HG03196 (cell line): ENCODE results near the gene ARHGEF19.
"Not testable (repeated sequence)": the region's sequence is repeated elsewhere in the genome, so short reads cannot be mapped to it uniquely, and the experiment has no call there.

Source experiments
- ATAC-seq: cut with Tn5 transposase; IDR thresholded peaks from one replicate; pipeline ENCODE4 v1.9.1; 2021; ENCODE audit not compliant: unreplicated experiment

ARHGEF19 gene

DNA sequence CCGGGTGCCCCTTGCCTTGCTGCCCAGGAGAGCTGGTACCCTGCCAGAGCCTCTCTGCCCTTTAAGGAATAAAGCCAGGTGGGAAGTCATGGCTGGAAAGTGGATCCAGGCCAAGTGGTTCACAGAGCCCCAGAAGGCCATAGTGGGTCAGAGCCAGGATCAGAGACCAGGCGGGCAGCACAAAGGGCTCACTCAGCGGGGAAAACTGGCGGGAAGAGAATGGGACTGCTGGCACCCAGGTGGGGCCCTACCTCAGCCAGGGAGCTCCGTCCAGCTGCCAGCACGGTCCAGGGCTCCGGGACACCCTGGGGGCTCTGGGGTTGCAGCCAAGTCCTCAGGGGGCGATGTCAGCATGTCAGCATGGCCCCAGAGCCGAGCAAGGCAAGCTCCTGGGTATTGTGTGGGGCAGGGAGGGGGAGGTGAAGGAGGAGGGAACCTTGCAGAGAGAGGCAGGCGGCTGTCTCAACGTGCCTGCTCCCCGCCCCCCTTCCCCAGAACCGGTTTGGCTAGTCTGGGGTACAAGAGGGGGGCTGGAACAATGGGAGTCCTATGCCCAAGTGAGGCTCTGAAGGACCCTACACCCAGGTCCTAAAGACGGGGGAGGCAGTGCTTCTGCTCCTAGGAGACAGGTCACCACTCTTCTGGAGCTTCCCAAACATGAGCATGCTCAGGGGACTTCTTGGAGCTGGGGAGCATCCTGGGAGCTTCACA is at the start of gene ARHGEF19:
Gene ARHGEF19, minus strand, starts transcription at position 402 of the 711 bp plus-strand sequence. CDS start 3,598 bp downstream, outside the sequence.
- no peak for ATAC-seq

DNA sequence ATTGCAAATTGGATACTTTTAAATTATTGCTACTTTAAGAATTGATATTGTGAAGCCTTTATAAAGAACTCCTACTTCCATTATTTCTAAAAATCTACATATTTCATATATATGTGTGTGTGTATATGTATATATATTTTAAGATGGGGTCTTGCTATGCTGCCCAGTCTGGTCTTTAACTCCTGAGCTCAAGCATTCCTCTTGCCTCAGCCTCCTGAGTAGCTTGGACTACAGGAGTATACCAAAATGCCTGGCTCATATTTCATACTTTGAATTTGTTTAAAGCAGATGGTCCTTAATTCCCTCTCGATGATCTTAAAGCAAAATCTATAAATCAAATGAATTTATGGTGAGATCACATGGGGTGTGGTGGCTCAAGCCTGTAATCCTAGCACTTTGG is 49.6 kb upstream of the ARHGEF19 start:
- ATAC-seq, result no peak

DNA sequence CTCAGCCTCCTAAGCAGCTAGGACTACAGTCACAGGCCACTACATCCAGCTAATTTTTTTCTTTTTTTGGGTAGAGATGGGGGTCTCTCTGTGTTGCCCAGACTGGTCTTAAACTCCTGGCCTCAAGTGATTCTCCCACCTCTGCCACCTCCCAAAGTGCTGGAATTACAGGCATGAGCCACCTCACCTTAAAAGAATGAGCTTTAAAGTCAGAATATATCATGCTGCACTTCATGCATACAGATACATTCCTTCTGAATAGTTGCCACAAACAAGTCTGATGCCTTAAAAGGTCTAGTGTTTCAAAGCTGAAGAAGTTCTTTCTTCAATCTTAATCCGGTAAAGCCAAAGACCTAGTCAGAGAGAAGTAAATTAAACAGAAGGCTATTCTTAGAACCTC is 48.4 kb upstream of the ARHGEF19 start:
- no peak for ATAC-seq

DNA sequence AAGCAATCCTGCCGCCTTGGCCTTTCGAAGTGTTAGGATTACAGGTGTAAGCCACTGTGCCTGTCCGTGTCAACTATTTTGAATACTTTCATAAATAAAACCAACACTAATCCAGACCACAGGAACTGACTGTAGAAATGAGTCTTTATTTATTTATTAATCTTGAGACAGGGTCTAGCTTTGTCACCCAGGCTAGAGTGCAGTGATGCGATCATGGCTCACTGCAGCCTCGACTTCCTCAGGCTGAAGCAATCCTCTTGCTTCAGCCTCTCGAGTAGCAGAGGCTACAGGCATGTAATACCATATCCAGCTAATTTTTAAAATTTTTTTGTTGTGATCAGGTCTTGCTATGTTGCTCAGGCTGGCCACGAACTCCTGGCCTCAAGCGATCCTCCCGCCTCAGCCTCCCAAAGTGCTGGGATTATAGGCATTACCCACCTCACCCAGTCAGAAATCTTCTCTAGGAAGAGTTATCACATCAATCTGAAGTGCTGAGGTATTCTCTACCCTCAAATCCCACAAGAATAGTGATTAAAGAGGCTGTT is 46.2 kb upstream of the ARHGEF19 start:
- ATAC-seq, result no peak

DNA sequence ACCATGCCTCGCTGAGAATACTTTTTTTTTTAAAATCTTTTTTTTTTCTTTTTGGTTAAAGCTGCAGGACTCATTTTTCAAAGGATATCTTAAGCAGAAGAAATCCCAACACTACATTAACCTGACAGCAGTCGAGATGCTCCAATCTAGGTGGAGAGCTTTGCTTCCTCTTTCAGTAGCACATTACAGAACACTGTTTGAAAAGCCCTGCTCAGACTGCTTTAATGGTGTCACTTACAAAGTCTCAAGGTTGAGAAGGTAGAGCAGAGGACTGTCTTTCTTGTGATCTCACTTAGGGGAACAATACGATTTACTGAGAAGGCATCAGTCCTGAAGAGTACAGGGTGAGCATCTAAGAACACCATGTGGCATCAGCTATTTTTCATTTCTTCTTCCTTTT is 45.5 kb upstream of the ARHGEF19 start:
- no peak for ATAC-seq

DNA sequence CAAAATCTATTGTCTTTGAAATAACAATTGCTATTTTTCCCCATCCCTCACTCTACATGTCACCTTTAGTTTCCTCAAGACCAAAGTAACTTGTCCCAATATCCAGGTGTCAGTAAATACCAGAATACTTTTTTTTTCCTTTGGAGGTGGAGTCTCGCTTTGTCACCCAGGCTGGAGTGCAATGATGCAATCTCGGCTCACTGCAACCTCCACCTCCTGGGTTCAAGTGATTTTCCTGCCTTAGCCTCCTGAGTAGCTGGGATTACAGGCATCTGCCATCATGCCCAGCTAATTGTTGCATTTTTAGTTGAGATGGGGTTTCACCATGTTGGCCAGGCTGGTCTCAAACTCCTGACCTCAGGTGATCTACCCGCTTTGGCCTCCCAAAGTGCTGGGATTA is 45.1 kb upstream of the ARHGEF19 start:
- not testable (repeated sequence) for ATAC-seq

DNA sequence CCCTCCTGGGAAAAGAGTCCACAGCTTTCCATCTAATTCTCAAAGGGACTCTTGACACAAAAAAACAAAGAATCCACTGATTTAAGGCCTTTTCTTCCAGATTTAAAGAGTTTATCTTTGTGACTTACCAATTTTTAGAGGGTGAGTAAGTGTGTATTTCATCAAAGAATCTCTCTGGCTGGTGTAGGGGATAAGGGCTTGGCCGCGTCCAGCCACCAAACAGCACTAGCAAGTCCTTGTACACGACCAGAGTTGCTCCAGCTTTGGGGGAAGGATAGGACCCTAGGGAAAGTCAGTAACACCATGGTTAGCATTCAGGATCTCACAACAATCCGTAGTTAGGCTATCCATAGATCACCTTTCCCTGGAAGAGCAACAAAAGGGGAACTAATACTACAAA is 44.0 kb upstream of the ARHGEF19 start:
- no peak for ATAC-seq

DNA sequence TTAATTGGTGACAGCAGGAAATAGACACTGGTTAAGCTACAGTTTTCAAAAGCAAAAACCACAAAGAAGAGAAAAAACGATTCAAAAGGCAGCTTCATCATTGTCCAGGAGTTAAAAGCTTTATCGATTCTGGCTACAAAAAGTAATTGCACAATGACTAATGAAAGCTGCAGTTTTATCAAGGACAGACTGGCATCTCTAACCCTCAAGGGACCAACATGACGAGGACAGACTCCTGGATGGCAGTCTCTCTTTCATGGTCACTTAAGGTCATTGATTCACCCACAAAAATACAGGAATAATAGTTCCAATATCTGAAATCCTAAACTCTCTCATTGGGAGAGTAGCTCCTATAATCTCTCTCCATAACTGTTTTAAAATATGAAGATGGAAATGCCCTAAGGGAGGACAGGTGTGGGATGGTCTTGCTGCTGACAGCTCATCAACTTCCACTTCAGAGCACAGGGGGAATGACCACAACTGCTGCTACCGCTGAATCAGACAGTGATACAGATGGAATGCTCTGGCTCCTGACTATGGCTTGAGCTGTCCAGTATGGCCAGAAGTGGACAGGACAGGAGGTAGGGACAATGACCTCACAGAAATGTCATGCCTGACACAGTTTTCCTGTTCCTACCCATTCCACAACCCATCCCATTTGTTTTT is 41.9 kb upstream of the ARHGEF19 start:
- no peak for ATAC-seq

DNA sequence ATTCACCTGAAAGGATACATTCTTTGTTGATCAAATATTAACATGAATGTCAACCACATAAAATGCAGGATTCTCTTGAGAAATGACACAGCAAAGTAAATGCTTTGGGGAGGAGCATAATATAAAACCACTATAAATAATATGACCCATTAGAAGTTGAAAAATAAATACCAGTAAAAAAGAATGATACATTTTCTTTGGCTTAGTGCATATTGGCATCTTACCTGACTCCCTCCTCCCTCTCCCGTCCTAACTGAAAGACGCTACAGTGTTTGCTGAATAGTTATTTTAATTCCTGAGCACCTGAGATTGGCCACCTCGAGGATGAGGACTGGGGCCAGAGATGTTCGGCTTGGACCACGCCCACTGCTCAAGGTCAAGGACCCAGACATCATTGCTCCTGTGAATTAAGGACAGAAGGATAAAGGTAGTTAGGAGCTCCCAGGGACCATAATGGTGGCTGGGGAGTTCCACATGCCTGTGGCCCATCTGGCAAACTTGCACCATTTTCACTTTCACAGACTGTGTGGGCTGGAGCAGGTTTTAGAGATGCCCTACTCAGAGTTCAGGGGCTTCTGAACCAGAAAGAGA is 41.0 kb upstream of the ARHGEF19 start:
- no peak for ATAC-seq

DNA sequence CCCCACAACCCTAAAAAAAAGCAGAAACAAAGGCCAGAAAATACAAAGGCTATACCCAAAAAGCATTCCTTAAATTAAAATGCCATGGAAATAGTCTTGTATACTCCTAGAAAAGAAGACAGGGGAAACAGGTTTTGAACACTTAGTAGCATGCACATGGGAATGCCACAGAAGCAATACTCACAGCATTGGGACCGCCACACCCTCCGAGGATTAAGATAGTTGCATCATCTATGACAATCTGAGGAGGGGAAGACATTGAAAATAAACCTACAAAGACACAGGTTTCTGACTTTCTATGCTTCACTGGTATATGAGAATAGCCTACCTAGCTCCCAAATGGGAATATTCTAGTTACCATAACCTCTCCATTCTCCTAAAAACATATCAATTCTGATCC is 40.5 kb upstream of the ARHGEF19 start:
- no peak for ATAC-seq

DNA sequence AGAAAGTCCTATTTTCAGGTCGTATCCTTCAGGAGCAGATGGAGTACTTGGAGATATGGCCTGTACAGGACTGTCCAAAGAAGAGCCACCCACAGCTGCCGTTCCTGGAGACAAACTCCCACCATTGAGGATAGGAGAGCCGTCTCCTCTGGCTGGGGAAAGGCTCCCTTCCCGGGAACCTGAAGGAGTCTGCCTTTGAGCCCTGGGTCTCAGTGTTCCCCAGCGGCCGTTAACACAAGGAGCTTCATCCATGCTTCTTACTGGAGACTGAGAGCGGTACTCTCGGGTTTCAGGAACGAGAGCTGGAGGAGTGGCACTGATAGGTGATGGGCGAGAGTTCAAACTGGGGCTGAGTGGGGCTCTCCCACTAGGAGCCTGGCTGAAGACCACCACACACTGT is 38.9 kb upstream of the ARHGEF19 start:
- no peak for ATAC-seq

DNA sequence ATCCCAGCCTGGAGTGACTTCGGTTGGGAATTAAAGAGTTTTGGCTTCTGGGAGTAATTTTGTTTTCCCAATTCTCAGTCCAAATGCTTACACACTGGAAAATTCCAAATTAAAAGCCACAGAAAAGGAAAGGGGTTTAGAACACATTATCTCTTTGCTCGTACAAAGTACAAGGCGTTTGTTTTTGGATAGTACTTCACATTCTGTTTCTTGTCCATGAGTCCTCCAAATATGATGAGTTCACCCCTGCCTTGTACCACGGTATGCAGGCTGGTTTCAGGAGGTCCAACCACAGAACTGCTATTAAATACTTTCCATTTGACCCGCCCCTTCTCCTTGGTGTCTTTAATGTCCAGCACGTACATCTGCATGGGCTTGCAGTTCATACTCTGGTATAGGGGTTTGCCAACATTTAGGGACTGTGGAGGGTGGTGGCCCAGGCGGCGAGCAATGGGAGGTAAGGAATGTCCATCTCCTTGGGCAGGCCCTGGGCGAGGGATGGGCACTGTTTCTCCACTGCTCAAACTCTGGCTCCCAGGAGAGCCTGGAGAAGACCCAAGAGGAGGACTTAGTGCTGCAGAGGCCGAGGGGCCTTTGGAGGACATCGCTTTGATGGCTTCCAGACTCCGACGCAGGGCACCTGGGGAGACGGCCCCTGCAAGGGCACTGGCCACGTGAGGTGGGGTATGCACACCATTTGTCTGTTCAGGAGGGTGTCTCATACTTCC is 38.2 kb upstream of the ARHGEF19 start:
- ATAC-seq, result no peak

DNA sequence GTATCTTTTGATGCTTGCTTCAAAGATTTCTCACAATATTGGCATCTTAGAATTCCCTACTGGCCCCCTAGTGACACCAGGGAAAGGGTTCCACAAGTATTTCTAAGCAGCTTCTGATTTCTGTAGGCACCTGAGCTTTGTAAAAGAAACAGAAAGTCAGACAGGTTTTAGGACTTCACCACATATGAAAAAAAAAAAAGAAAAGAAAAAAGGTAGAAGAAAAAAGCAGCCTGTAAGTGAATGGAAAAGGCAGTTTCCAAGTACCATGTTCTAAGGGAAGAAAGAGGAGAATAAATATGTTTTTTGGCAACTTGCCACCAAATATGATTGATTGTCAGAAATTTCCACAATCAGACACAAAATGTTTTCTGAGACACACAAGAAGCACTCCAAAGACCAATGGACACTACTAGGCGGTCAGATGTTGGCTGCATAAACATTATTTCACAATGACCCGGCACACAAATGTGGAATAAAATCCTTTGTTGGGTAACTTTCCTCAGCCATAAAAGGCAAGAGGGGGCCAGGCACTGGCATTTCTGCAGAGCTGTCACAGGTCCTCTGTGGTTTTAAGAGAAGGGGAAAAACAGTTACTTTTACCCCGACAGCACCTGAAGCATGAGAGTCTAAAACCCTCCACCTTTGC is 37.3 kb upstream of the ARHGEF19 start:
- no peak for ATAC-seq

DNA sequence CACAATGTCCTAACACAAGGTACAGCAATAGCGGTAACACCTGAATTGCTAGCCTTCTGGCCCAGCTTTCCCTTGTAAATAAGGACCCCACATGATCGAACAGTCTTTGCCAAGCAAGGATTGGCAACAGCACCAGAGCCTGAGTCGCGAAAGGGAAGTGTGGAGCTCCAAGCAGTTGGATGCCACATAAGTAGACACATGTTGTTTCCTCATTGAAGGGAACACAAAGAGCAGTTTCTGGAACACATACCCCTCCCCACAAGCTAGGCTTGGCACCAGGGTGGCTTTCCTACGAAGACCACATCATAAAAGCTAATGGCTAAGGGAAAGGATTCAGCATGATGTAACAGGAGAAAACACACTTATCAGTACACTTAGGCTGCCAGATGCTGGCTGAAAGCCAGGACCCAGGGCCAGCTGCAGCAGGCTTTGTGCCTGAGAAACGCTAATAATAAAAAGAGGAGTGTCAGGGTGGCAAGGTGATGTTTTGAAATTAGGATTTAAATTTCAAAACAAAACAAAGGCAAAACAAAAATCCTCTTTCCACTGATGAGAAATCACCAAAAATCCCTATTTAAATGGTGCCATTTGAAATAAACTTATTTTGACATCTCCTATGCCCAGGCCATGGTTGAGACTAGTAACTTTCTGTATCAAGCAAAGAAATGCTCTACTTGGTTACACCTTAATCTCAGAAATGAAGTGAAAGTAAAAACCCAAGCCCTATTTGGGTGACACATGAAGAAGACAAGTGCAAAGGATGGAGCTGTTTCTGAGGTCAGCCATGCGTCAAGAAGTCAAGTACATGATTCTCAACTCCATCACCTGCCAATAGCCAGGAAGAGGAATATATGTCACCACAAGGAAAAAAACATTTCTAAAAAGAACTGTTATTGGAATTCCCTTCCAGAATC is 36.4 kb upstream of the ARHGEF19 start:
- no peak for ATAC-seq

DNA sequence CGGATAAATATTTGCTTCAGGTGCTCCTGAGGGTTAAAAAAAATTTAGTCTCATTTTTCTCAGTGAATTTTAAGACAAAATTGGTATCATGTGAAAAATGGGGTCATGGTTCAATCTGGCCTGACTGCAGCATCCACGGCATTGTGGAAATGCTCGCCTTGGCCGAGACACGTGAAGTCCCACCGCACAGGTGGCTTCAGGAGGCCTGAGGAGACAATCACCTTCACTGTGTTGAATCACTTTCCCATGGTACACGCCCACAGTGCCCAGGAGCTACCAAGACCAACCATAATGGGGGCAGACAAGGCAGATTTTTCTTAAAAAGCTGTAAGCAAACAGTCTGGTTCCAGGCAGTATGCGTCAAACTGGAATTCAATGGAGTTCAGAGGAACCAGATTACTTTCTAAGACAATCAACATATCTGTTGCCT is 35.6 kb upstream of the ARHGEF19 start:
- ATAC-seq, result no peak

DNA sequence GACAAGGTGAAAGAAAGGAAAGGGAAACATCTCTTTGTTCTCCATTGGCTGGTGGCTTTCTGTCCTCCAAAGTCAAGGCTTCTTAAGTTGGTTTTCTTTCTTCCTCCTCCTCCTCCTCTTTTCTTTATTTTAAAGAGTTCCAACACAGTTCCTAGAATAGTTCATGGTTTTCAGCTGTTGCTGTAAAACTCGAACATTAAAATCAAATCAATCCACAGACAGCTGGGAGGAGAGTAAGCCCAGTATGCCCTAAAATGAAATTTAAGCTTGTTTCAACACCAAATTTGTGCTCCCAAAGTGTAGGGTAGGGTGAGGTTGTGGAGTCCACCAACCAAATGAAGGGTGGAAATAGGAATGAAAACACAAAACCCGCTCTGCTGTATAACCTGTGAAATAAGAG is 35.0 kb upstream of the ARHGEF19 start:
- no peak for ATAC-seq

DNA sequence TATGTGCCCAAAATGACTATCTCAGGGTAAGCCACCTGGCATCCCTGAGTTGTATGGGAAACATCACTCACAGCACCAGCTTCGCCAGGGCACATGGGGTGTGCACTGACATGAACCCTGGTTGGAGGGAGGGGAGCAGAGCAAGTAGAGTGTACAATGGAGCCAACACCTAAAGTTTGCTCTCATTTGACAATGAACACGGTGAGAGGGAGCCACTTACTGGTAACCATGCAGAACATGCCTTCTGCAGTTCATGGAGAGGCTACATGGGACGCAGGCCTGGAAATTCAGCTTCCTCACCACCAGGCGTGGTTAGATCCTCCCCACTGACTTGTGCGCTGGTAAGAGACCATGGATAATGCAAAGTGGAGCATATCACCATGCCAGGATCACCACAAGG is 34.5 kb upstream of the ARHGEF19 start:
- no peak for ATAC-seq

DNA sequence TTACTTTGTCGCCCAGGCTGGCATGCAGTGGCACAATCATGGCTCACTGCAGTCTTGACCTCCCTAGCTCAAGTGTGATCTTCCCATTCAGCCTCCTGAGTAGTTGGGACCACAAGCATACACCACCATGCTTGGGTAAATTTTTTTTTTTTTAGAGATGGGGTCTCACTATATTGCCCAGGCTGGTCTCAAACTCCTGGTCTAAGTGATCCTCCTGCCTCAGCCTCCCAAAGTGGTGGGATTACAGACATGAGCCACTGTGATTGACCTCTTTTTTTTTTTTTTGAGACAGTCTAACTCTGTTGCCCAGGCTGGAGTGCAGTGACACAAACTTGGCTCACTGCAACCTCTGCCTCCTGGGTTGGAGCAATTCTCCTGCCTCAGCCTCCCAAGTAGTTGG is 33.8 kb upstream of the ARHGEF19 start:
- ATAC-seq, result not testable (repeated sequence)

DNA sequence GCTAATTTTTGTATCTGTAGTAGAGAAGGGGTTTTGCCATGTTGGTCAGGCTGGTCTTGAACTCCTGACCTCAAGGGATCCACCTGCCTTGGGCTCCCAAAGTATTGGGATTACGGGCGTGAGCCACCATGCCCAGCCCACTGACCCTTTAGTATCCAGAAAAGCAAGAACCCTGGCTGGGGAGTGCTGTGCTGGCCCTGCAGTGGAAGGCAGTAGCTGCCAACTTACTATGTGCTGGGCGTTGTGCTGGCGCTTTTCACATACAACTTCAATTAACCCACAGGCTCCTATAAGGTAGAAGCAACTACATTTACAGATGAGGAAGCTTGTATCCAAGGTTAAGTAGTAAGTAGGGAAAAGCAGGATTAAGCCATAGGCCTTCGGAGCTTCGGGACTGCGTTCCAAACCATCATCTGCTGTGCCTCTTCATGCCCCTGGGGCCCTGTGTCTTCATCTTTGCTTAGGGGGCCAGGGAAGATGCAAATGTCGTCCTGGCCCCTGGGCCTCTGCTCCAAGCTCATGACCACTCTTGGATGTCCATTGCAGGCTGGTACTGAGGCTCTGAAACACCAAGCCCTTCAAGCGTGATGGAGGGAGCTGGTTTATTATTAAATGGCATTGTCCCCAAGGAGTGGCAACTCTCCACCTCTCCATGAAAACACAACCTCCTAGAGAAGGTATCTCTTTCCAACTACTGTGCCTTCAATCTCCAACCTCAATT is 33.2 kb upstream of the ARHGEF19 start:
- no peak for ATAC-seq
